Calu3 (cell line): ENCODE data around the gene ADAMTS4. TPM values are rescaled to one million over a fixed set of nuclear protein-coding genes. Genes with fewer than 3 reads are reported as not detected.

Source experiments
- BruUV-seq: library from RNA; stranded (reverse); fragments of 400-500 nt; replicated peaks from 2 replicates; lab custom pipeline; 2021; lab: Mats Ljungman, UMichigan
- CTCF ChIA-PET: fragments of 300-600 bp; sonication (Branson Sonifier 250); formaldehyde crosslinking; loops from one replicate; lab custom pipeline; 2022; ENCODE audit warnings: antibody characterized with exemption; lab: Charles Lee
- DNase-seq: peaks from one replicate; pipeline ENCODE4 v3.0.0; 2022
- H3K27ac Mint-ChIP-seq: one replicate; pipeline ENCODE4 v1.8.0; 2022; ENCODE audit warnings: mixed read lengths; ENCODE audit not compliant: unreplicated experiment
- H3K27me3 Mint-ChIP-seq: one replicate; pipeline ENCODE4 v1.8.0; 2022; ENCODE audit warnings: mixed read lengths; ENCODE audit not compliant: unreplicated experiment
- H3K36me3 Mint-ChIP-seq: one replicate; pipeline ENCODE4 v1.8.0; 2022; ENCODE audit warnings: mild to moderate bottlenecking, moderate library complexity, mixed read lengths; ENCODE audit not compliant: insufficient read depth, unreplicated experiment
- H3K4me1 Mint-ChIP-seq: one replicate; pipeline ENCODE4 v1.8.0; 2022; ENCODE audit warnings: mild to moderate bottlenecking, low read depth, mixed read lengths; ENCODE audit not compliant: unreplicated experiment
- H3K4me3 Mint-ChIP-seq: one replicate; pipeline ENCODE4 v1.8.0; 2022; ENCODE audit warnings: mild to moderate bottlenecking, low read depth, moderate library complexity, mixed read lengths; ENCODE audit not compliant: unreplicated experiment
- H3K9me3 Mint-ChIP-seq: one replicate; pipeline ENCODE4 v1.8.0; 2022; ENCODE audit warnings: low read depth, mixed read lengths; ENCODE audit not compliant: unreplicated experiment
- CTCF ChIP-seq: fragments of 200-600 bp; IDR thresholded peaks from one replicate; pipeline ENCODE4 v1.8.0; 2022; ENCODE audit warnings: antibody characterized with exemption; ENCODE audit not compliant: unreplicated experiment
- intact Hi-C: fragments of 100-400 bp; cut with micrococcal nuclease; formaldehyde crosslinking; loops from one replicate; pipeline ENCODE4 v1.10.0; 2022; ENCODE audit not compliant: unreplicated experiment
- total RNA-seq: library from RNA; stranded (reverse); gene quantifications from 2 replicates; pipeline ENCODE4 v1.2.3, GENCODE V29; 2022

The ADAMTS4 gene
- total RNA-seq, 1 experiment from 2014 or later = not detected

DNA sequence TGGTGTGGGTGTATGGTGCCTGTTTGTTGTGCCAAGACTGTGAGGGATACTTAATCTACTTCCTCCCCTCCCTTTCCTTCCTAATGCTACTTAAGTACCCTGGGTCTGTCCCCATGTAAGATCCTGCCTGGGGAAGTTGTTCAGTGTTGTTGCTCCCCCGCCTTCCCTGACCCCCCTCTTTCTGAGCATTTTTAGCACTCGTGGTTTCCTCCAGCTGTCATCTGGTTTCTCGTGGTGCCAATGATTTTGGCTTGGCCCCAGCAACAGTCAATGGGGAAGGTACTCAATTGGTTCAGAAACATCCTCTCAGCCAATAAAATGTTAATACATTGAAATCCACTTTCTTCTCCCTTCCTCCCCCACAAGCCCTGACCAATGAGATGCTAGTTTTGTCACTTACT lies 13.6 kb downstream of the ADAMTS4 start:
- TF ChIP-seq CTCF = no peak
- H3K27ac Mint-ChIP-seq = no peak overlapping the region
- CTCF ChIA-PET = no interaction called here
- H3K4me3 Mint-ChIP-seq = no peak overlapping the region
- peaks cover 22% of the 10 kb centered on the region for H3K4me1 Mint-ChIP-seq
- no peak for DNase-seq
- intact Hi-C loops = no loop called here
- no TSS peak for BruUV-seq
- H3K36me3 Mint-ChIP-seq = no peaks in the 10 kb centered on the region
- no peaks in the 10 kb centered on the region for H3K27me3 Mint-ChIP-seq
- H3K9me3 Mint-ChIP-seq = no peaks in the 10 kb centered on the region

GRCh38 chr1:161182214-161182613 lies 16.6 kb downstream of the ADAMTS4 start:
- CTCF ChIA-PET = interaction anchor here (1.4 kb wide), 1 partner anchor 44 kb away, joined by 4 read pairs; the partner anchor contains the start of gene TOMM40L

DNA sequence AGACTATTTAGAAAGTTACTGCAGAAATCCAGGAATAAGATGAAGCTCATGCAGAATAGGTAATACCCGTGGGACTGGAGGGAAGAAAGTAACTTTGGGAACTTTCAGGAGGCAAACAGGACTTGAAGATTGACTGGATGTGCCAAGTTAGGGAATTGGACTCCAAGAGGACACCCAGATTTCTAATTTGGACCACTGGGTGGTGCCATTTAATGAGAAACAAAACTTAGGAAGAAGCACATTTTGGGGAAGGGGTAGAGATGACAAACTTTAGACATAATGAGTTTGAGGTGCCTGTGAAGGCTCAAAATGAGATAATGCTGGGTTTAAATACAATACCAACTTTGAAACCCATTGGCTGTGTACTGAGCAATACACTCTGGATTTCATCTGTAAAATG lies 18.2 kb downstream of the ADAMTS4 start:
- H3K4me1 Mint-ChIP-seq = peaks cover 42% of the 10 kb centered on the region
- H3K27me3 Mint-ChIP-seq = no peaks in the 10 kb centered on the region
- CTCF ChIA-PET = no interaction called here
- H3K4me3 Mint-ChIP-seq = no peak overlapping the region
- intact Hi-C loops = no loop called here
- BruUV-seq = no TSS peak
- peaks cover 19% of the 10 kb centered on the region for H3K36me3 Mint-ChIP-seq
- H3K27ac Mint-ChIP-seq = no peak overlapping the region
- H3K9me3 Mint-ChIP-seq = no peaks in the 10 kb centered on the region
- DNase-seq = no peak
- TF ChIP-seq CTCF = no peak

More at GRCh38 chr1:161182214-161182613, 16.6 kb downstream of the ADAMTS4 start:
- TF ChIP-seq CTCF = no peak
- intact Hi-C loops = no loop called here
- no peak for DNase-seq
- Mint-ChIP-seq H3K4me3 (no peak overlapping the region), H3K36me3 (peaks cover 7% of the 10 kb centered on the region), H3K9me3 (no peaks in the 10 kb centered on the region), H3K27me3 (no peaks in the 10 kb centered on the region), H3K27ac (peak overlapping the region; percentile 48), H3K4me1 (peaks cover 30% of the 10 kb centered on the region)
- no TSS peak for BruUV-seq

- H3K27me3 Mint-ChIP-seq = no peaks in the 10 kb centered on the region
- intact Hi-C loops = no loop called here
- H3K9me3 Mint-ChIP-seq = no peaks in the 10 kb centered on the region
- CTCF ChIA-PET = no interaction called here
- H3K4me3 Mint-ChIP-seq = no peak overlapping the region
- no TSS peak for BruUV-seq
- peaks cover 45% of the 10 kb centered on the region for H3K4me1 Mint-ChIP-seq
- peaks cover 19% of the 10 kb centered on the region for H3K36me3 Mint-ChIP-seq
- TF ChIP-seq CTCF = no peak
- no peak overlapping the region for H3K27ac Mint-ChIP-seq
- DNase-seq = no peak
Measured at GRCh38 chr1:161179698-161180097, 19.2 kb downstream of the ADAMTS4 start.
